Measurements from ENCODE around the gene ZIC4.

The ZIC4 gene

DNA sequence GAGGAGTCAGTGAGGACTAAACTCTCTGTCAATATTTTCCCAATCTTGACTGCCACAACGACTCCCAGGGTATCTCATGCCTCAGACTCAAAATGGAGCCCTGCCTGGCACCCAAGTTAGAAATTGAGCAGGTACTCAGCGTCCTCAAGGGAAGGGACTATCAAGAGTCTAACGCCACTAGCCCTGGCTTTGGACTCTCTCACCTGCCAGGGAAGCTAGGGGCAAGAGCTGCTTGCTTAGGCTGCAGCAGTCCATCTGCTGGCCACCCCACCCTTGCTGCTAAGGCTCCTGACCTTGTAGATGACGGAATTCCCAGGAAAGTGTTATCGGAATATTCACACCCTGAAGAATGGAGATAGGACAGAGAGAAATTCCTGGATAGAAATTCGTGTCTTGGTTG is 33.0 kb downstream of the ZIC4 start:
- TF ChIP-seq, protein P1, sequence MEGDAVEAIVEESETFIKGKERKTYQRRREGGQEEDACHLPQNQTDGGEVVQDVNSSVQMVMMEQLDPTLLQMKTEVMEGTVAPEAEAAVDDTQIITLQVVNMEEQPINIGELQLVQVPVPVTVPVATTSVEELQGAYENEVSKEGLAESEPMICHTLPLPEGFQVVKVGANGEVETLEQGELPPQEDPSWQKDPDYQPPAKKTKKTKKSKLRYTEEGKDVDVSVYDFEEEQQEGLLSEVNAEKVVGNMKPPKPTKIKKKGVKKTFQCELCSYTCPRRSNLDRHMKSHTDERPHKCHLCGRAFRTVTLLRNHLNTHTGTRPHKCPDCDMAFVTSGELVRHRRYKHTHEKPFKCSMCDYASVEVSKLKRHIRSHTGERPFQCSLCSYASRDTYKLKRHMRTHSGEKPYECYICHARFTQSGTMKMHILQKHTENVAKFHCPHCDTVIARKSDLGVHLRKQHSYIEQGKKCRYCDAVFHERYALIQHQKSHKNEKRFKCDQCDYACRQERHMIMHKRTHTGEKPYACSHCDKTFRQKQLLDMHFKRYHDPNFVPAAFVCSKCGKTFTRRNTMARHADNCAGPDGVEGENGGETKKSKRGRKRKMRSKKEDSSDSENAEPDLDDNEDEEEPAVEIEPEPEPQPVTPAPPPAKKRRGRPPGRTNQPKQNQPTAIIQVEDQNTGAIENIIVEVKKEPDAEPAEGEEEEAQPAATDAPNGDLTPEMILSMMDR (conservative IDR thresholded peaks at IDR 0.05; ENCODE audit: low read depth, low read length), result no peak
- no peak overlapping the region for H3K4me3 ChIP-seq (ENCODE audit: low read depth, low read length)
- no peak for DNase-seq (ENCODE audit: low read depth)

DNA sequence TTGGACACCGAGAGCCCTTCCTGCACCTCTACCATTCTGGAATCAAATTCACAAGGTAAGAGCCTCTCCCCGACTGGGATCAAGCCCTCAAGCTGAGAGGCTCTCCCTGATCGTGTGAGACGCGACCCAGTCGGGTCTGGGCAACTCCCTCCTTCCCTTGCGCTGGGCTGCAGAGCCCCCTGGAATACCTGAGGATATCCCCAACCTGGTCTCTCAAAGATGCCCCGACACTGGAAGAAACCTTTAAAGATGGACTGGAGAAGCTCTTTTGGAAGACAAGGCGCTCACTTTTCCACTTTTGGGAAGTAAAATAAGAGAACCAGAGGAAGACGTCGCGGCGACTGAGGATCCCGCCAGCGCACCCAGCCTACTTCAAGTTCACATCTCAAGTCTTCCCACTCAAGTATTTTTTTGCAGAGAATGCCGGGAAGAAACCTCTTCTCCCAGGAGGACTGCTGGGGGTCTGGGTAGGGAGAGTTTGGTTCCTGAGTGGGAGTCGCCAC is 33.8 kb downstream of the ZIC4 start:
- DNase-seq (ENCODE audit: low read depth), result no peak
- H3K4me3 ChIP-seq (ENCODE audit: low read depth, low read length), result no peak overlapping the region
- TF ChIP-seq, protein P1 (conservative IDR thresholded peaks at IDR 0.05; ENCODE audit: low read depth, low read length), result no peak

DNA sequence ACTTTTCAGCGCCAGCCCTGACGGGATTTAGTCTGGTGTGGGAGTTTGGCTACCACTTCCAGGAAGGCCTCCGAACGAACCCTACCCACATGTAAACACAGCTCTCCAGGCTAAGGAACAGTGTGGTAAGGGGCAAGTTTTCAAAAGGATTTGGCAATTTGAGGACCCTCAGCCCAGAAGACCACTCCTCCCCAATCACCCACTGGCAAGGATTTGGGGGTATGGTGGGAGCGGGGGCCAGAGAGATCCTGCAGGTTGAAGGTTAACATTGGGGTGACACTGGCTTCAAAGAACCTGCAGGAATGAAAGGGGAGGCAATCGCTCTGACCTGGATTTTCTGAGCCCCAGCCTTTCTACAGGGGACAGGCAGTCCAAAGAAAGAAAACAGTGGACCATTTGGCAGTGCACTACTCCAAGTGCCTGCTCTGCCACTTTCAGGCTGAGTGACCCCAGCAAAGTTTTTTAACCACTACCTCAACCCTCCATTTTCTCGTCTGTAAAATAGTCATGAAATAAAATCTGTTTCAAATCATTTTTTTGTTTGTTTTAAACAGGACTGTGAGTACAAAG is 34.5 kb downstream of the ZIC4 start:
- no peak for DNase-seq (ENCODE audit: low read depth)
- no peak overlapping the region for H3K4me3 ChIP-seq (ENCODE audit: low read depth, low read length)

DNA sequence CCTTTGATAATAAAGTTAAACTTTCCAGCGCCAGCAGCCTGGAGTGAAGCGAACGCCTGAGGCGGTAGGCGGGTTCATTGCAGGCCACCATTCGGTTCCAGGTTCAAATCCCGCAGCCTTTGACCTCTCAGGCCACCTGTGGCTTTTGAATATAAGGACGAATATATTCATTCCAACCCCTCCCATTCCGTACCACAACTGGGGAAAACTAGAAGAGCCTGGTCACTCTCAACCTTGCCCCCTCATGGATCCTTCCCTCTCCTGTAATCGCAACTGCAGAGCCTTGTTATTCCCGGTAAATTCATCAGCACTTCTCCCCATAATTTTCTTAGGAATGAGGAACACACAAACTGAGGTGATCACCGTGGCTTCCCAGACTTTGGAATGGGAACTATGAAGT is 35.2 kb downstream of the ZIC4 start:
- no peak overlapping the region for H3K4me3 ChIP-seq (ENCODE audit: low read depth, low read length)
- no peak for DNase-seq (ENCODE audit: low read depth)
- TF ChIP-seq, protein P1 (conservative IDR thresholded peaks at IDR 0.05; ENCODE audit: low read depth, low read length), result no peak

More for the DNA sequence above, 34.5 kb downstream of the ZIC4 start:
- TF ChIP-seq, protein P1 (conservative IDR thresholded peaks at IDR 0.05; ENCODE audit: low read depth, low read length), result no peak

DNA sequence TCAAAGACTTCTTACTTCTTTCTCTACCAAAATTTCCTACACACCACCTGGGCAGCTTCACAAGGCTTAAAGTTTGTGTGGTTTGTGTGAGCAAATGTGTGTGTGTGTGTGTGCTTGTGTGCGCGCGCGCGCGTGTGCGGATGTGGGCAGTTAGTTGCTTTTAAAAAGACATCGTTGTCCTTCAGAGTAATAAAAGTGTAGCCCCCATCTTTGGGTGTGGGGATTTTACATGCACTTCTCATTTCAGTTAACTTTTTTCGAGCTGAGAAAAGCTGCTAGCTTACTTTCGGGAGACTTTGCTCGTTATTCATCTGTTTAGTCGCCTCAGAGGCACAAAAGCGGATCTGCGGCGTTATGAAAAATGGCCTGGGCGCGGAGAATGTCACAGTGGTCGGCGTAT is 36.0 kb downstream of the ZIC4 start:
- no peak for DNase-seq (ENCODE audit: low read depth)
- peak overlapping the region; percentile 55 for H3K4me3 ChIP-seq (ENCODE audit: low read depth, low read length)
- TF ChIP-seq, protein P1 (conservative IDR thresholded peaks at IDR 0.05; ENCODE audit: low read depth, low read length), result no peak

DNA sequence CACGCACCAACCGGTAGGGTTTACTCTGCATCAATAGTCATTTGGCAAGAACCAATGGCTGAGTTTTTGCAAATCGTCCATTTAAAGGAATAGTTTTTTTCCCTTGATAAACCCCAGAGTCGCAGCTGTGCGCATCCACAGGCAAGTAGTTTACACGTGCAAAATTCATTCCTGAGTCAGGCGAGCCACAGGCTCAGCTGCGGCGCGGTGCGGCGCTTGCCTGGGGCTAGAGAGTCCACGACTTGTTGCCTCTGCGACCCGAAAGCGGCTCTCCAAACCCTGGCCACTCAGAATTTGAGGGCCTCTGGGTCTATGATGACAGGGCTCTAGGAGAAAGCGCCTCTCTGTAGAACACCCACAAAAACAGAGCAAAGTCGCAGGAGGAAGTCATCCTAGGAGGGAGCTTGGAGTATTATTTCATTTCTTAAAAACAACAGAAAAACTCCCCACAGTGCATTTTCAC is 36.7 kb downstream of the ZIC4 start:
- TF ChIP-seq, protein P1 (conservative IDR thresholded peaks at IDR 0.05; ENCODE audit: low read depth, low read length), result no peak
- peak; percentile 64 for DNase-seq (ENCODE audit: low read depth)
- peak overlapping the region; percentile 55 for H3K4me3 ChIP-seq (ENCODE audit: low read depth, low read length)

DNA sequence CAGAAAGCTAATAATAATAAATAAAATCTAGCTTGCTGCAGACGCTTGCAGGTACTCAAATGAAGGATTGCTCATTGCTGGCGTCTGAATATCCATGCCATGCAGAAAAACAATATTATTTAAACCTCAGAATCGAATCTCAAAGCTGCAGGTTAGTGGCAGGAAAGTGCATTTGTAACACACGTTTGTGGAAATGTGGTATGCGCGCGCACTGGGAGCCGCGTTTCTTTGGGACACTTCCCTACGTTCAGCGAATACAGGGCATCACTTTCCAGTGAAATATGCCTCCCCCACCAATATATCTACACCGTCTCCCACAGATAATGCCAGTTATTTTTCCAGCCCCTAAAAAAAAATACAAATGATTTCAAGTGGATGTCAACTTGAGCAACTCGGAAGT is 37.1 kb downstream of the ZIC4 start:
- TF ChIP-seq, protein P1 (conservative IDR thresholded peaks at IDR 0.05; ENCODE audit: low read depth, low read length), result no peak
- H3K4me3 ChIP-seq (ENCODE audit: low read depth, low read length), result peak overlapping the region; percentile 55
- no peak for DNase-seq (ENCODE audit: low read depth)

Data from choroid plexus epithelial cell (primary cell).